HepG2 (cell line): ENCODE results near the gene F8. TPM values are rescaled to one million over a fixed set of nuclear protein-coding genes. Genes with fewer than 3 reads are reported as not detected.
A peak's percentile ranks its signal among the peaks of the same experiment; 100 is the strongest.
"Not testable (repeated sequence)": the region's sequence is repeated elsewhere in the genome, so short reads cannot be mapped to it uniquely, and the experiment has no call there.

Experiments used
- ATAC-seq: fragments of 200-7000 bp; cut with Tn5 transposase; 3 replicates; pipeline ENCODE4 v1.9.1; 2020; ENCODE audit warnings: mild to moderate bottlenecking, moderate library complexity
- BruUV-seq: library from RNA; stranded (reverse); fragments of 400-500 nt; replicated peaks from 2 replicates; lab custom pipeline; 2021; lab: Mats Ljungman, UMichigan
- CTCF ChIA-PET: fragments of 300-600 bp; formaldehyde crosslinking; extraction: SDS; loops from one replicate; lab custom pipeline; 2021; ENCODE audit warnings: low total read pairs, inconsistent platforms, low intra/inter-chr PET ratio; lab: Yijun Ruan, JAX
- POLR2A ChIA-PET: fragments of 350-600 bp; sonication (Branson Sonifier 250); formaldehyde crosslinking; loops from one replicate; lab custom pipeline; 2020; ENCODE audit warnings: antibody characterized with exemption, inconsistent platforms; lab: Yijun Ruan, JAX
- DNase-seq: peaks from one replicate; pipeline ENCODE4 v3.0.0-alpha.2; 2015; ENCODE audit warnings: low spot score
- FAIRE-seq: peaks from 3 replicates; lab custom pipeline; 2011; peaks lifted over from hg19 to GRCh38; lab: Jason Lieb, UNC
- H2AFZ ChIP-seq: one replicate; pipeline ENCODE4 v1.6.1; 2011; ENCODE audit warnings: low read length, inconsistent platforms
- H3K27ac ChIP-seq: fragments of 300-600 bp; 3 replicates; pipeline ENCODE4 v1.8.0; 2011; ENCODE audit warnings: mixed run types, mild to moderate bottlenecking, mixed read lengths, low read length, inconsistent platforms; ENCODE audit not compliant: insufficient read depth; ENCODE audit errors: extremely low read length
- H3K27me3 ChIP-seq, 2 experiments: fragments of 200-600 bp in 1 of 2; 2 replicates in 1 of 2; 3 replicates in 1 of 2; pipeline versions ENCODE4 v1.6.0 to v1.8.0; 2011; ENCODE audit warnings: low read length in 2 of 2, mild to moderate bottlenecking in 2 of 2, moderate library complexity in 2 of 2, inconsistent platforms in 1 of 2; ENCODE audit not compliant: insufficient read depth in 2 of 2, control insufficient read depth in 1 of 2
- H3K36me3 ChIP-seq, 2 experiments: fragments of 200-600 bp in 1 of 2; replicated peaks in 1 of 2; 2 replicates in 1 of 2; 3 replicates in 1 of 2; pipeline versions ENCODE4 v1.5.1 to v1.8.0; 2011; ENCODE audit warnings: low read length in 2 of 2, inconsistent platforms in 1 of 2; ENCODE audit not compliant: insufficient read depth in 2 of 2, control insufficient read depth in 1 of 2
- H3K4me1 ChIP-seq: 2 replicates; pipeline ENCODE4 v1.5.1; 2012; ENCODE audit warnings: low read length, inconsistent platforms; ENCODE audit not compliant: insufficient read depth
- H3K4me2 ChIP-seq: 2 replicates; pipeline ENCODE4 v1.6.0; 2011; ENCODE audit warnings: low read depth, low read length, inconsistent platforms
- H3K4me3 ChIP-seq, 3 experiments: fragments of 200-600 bp in 1 of 3; sonication (generic), shearing (Covaris generic) in 1 of 3; replicated peaks in 1 of 3; 2 replicates each; pipeline ENCODE4 v1.5.1; 2011 to 2016; ENCODE audit warnings: low read length in 3 of 3, inconsistent platforms in 2 of 3, low read depth in 2 of 3, mild to moderate bottlenecking in 2 of 3, control low read depth in 1 of 3, mixed read lengths in 1 of 3; ENCODE audit not compliant: insufficient read depth in 1 of 3
- H3K79me2 ChIP-seq: one replicate; pipeline ENCODE4 v1.6.1; 2011; ENCODE audit warnings: low read length, inconsistent platforms; ENCODE audit not compliant: insufficient read depth
- H3K9ac ChIP-seq: 2 replicates; pipeline ENCODE4 v1.6.0; 2011; ENCODE audit warnings: mild to moderate bottlenecking, low read depth, low read length, inconsistent platforms; ENCODE audit not compliant: insufficient read depth
- H3K9me3 ChIP-seq: 2 replicates; pipeline ENCODE4 v1.5.1; 2012; ENCODE audit warnings: mild to moderate bottlenecking, low read length
- H4K20me1 ChIP-seq: 2 replicates; pipeline ENCODE4 v1.6.0; 2011; ENCODE audit warnings: inconsistent platforms, mild to moderate bottlenecking, low read length, moderate library complexity; ENCODE audit not compliant: insufficient read depth
- ZBTB42 ChIP-seq: sonication (generic); formaldehyde crosslinking; IDR thresholded peaks from 2 replicates; pipeline ENCODE4 v1.5.0; 2020; ENCODE audit warnings: mild to moderate bottlenecking, missing genetic modification reagents
- ZFP82 ChIP-seq: sonication (generic); formaldehyde crosslinking; IDR thresholded peaks from 2 replicates; pipeline ENCODE4 v1.5.1; 2020; ENCODE audit warnings: mild to moderate bottlenecking, missing genetic modification reagents, borderline replicate concordance
- ZNF12 ChIP-seq: sonication (generic); formaldehyde crosslinking; IDR thresholded peaks from 2 replicates; pipeline ENCODE4 v1.5.0; 2020; ENCODE audit warnings: missing genetic modification reagents
- ZNF816 ChIP-seq: sonication (generic); formaldehyde crosslinking; IDR thresholded peaks from 2 replicates; pipeline ENCODE4 v1.8.0; 2022; ENCODE audit warnings: missing genetic modification reagents, mild to moderate bottlenecking, borderline replicate concordance
- WGBS: methylation state at CpG from one replicate; pipeline ENCODE4 v1.1.6; 2017; ENCODE audit warnings: low lambda C conversion rate; 5-methylcytosine and 5-hydroxymethylcytosine counted together
- in situ Hi-C: cut with HindIII; loops from 2 replicates; pipeline ENCODE4 v1.10.0; 2017; ENCODE audit warnings: low pct_unique_long_range_greater_than_20kb; ENCODE audit not compliant: extremely low pct_ligation_motif_present
- intact Hi-C: fragments of 100-400 bp; cut with micrococcal nuclease; formaldehyde crosslinking; loops from one replicate; pipeline ENCODE4 v1.10.0; 2022; ENCODE audit not compliant: unreplicated experiment
- polyA plus RNA-seq, 8 experiments: library from polyadenylated mRNA; depleted of rRNA in 3 of 8; stranded (reverse) in 7 of 8; unstranded in 1 of 8; fragments of >200 nt; fragmentation: Illumina TruSeq in 4 of 8; extraction: Trizol in 4 of 8; gene quantifications; 2 replicates each; pipeline versions ENCODE4 v1.2.1 to v1.2.3, GENCODE V29; 2011 to 2016; ENCODE audit warnings: low read depth in 4 of 8, missing spikeins in 1 of 8, mixed read lengths in 1 of 8; ENCODE audit not compliant: insufficient read depth in 1 of 8
- total RNA-seq, 5 experiments: library from RNA; depleted of rRNA; stranded (reverse); fragments of >200 nt; fragmentation: Illumina TruSeq; extraction: Trizol; gene quantifications; 2 replicates each; pipeline ENCODE4 v1.2.3, GENCODE V29; 2016; ENCODE audit warnings: low read depth in 1 of 5
- TF ChIP-seq, protein P1 (sequence below): IDR thresholded peaks from 2 replicates; pipeline ENCODE4 v1.6.1; 2016; ENCODE audit warnings: low read depth, control low read depth

The F8 gene
- total and polyA plus RNA-seq, 2 of the 13 experiments (the other 11 are each of a cell fraction or from before 2014, with no cell fraction given), result 0.29 to 0.61 TPM

GRCh38 chrX:154828016-154828408 is 194.5 kb downstream of the F8 start (continued):
- no peak for TF ChIP-seq ZFP82
- TF ChIP-seq, protein P1, sequence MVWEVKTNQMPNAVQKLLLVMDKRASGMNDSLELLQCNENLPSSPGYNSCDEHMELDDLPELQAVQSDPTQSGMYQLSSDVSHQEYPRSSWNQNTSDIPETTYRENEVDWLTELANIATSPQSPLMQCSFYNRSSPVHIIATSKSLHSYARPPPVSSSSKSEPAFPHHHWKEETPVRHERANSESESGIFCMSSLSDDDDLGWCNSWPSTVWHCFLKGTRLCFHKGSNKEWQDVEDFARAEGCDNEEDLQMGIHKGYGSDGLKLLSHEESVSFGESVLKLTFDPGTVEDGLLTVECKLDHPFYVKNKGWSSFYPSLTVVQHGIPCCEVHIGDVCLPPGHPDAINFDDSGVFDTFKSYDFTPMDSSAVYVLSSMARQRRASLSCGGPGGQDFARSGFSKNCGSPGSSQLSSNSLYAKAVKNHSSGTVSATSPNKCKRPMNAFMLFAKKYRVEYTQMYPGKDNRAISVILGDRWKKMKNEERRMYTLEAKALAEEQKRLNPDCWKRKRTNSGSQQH, result no peak
- no peak for TF ChIP-seq ZNF816 (CRISPR knock-in tag)

DNA sequence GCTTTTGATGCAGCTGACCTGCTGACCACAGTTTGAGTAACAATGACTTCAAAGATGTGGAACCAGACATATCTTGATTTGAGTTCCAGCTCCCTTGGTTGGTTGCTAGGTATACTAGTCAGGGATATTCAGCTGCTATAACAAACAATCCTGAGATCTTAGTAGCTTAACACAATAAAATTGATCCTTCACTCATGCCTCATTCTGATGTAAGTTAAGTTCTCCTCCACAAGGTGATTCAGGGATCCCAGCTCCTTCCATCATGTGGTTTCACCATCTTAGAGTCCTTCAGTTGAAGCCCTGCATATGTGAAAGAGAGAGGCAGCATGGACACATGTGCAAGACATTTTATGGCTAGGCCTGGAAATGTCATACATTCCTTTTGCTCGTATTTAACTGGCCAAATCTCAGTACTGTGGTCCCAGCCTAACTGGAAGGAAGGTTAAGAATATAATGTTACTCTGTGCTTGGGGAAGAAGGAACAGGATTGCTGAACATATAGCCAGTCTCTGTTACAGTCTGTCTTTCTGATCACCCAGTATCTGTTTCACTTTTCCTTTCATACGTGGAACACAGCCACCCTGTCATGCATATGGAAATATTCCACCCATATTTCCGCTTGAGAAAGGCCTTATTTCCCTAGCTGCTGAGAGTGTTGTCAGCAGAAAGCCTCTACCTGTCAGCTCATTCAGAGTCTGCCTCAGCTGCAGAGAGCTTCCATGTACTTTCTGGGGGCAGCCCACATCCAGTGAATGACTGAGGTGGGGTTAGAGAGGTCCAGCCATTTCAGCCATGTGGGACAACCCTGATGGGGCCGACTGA is 195.1 kb downstream of the F8 start:
- TF ChIP-seq ZBTB42 (CRISPR knock-in tag) (no peak), ZNF12 (CRISPR knock-in tag) (0 out of 2 replicates have a peak, but pooled peaks have one; percentile 36)
- Histone ChIP-seq H3K9ac (no peak overlapping the region), H4K20me1 (no peaks in the 10 kb centered on the region), H2AFZ (no peak overlapping the region), H3K79me2 (no peaks in the 10 kb centered on the region), H3K4me2 (no peak overlapping the region), H3K27me3 (no peaks in the 10 kb centered on the region), H3K27ac (no peak overlapping the region), H3K4me3 (no peak overlapping the region), H3K36me3 (no peaks in the 10 kb centered on the region), H3K4me1 (no peaks in the 10 kb centered on the region), H3K9me3 (no peaks in the 10 kb centered on the region)
- in situ Hi-C loops (loop anchor here (25.0 kb wide), 1 partner anchor 240 kb away; the partner anchor contains the start of gene CTAG1A), intact Hi-C loops (no loop called here)
- WGBS, result 52% methylated on average over 3 of the region's 4 CpGs
- no TSS peak for BruUV-seq
- ChIA-PET POLR2A (no interaction called here), CTCF (no interaction called here)
- FAIRE-seq (no peak), DNase-seq (no peak), ATAC-seq (no peak)

GRCh38 chrX:154825586-154825985 is 196.9 kb downstream of the F8 start:
- H4K20me1 ChIP-seq, BruUV-seq, intact Hi-C loops, POLR2A ChIA-PET, H3K4me1 ChIP-seq, ATAC-seq, H3K79me2 ChIP-seq, FAIRE-seq, H3K27ac ChIP-seq, DNase-seq, H2AFZ ChIP-seq, H3K4me3 ChIP-seq, H3K9ac ChIP-seq, CTCF ChIA-PET, H3K9me3 ChIP-seq, H3K4me2 ChIP-seq, H3K36me3 ChIP-seq, H3K27me3 ChIP-seq: not testable (repeated sequence)
- 86% methylated on average over 1 of the region's 3 CpGs for WGBS
- in situ Hi-C loops, result loop anchor here (25.0 kb wide), 1 partner anchor 238 kb away; the partner anchor contains the start of gene CTAG1A
